Stimulated activated CD8-positive, alpha-beta memory T cell treated with anti-CD3 and anti-CD28 coated beads, Interleukin-4, amount 100 ng/mL, for 4 hours (primary cell): ENCODE results near the gene NAA50.

Experiments
- DNase-seq, 2 donors: peaks; one replicate each; pipeline ENCODE4 v3.0.0-alpha.2; 2020; ENCODE audit warnings: low read depth in 2 of 2, low spot score in 1 of 2

NAA50 gene

GRCh38 chr3:113743006-113743630, 2.9 kb downstream of the NAA50 start:
- DNase-seq: no peak

- no peak for DNase-seq
Observed at GRCh38 chr3:113741620-113742019, 4.4 kb downstream of the NAA50 start.

GRCh38 chr3:113741086-113741485, 5.0 kb downstream of the NAA50 start:
- DNase-seq: no peak

GRCh38 chr3:113736548-113737089, 9.4 kb downstream of the NAA50 start:
- DNase-seq: no peak

GRCh38 chr3:113731694-113732093, 14.4 kb downstream of the NAA50 start:
- DNase-seq: no peak

GRCh38 chr3:113730550-113730949, 15.5 kb downstream of the NAA50 start:
- no peak for DNase-seq

- no peak for DNase-seq
Observed at GRCh38 chr3:113728661-113729060, 17.4 kb downstream of the NAA50 start.

DNA sequence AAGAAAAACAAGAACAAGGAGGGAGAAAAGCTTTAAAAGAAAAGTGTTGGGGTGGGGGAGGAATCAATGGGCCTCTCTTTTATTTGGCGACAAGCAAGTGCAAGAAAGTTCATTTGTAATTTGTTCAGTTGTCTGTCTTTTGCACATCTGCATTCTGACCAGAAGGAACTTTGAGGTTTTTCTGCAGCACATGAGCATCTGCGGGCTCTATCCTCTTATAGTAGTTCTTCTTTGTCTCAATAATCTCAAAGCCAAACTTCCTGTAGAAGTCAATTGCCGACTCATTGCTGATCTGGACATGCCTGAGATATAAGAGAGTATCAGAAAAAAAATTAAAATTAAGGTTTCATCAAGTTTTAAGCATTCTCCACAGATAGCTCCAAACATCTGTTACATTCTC, 24.4 kb downstream of the NAA50 start:
- no peak for DNase-seq

DNA sequence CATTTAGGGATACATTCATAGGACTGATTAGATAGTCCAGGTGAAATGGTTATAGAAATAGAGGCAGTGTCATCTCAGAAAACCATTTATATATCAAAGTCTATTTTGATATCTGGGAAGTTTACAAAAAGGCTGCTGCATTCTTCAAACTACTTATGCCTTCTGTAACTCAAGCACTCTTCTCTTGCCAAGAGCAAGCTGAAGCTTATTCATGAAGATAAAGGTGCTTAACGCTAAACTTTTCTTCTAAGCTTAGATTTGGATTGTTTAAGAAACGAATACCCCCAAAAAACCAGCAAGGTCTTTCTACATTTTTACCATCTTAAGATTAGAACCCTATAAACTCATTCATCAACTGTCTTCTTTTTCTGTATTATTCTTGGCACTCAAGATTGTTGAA, 26.3 kb downstream of the NAA50 start:
- no peak for DNase-seq

DNA sequence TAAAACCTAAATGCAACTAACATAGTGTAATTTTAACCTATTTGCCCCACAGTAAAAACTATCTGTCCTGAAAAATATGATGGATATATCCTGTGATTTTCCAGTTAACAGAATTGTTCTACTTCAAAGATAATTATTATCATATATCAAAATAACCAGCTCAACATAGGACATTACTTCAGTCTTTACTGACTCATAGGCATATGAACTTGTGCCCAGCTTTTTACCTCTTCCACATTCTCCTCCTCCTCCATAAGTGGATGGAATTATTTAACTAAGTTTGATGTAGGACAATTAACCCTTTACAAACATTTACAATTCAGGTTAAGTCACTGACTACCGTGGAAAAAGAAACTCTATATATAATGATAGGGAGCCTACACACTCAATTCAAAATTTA, 26.8 kb downstream of the NAA50 start:
- no peak for DNase-seq

- DNase-seq: no peak
Observed at GRCh38 chr3:113717818-113718217, 28.2 kb downstream of the NAA50 start.

DNA sequence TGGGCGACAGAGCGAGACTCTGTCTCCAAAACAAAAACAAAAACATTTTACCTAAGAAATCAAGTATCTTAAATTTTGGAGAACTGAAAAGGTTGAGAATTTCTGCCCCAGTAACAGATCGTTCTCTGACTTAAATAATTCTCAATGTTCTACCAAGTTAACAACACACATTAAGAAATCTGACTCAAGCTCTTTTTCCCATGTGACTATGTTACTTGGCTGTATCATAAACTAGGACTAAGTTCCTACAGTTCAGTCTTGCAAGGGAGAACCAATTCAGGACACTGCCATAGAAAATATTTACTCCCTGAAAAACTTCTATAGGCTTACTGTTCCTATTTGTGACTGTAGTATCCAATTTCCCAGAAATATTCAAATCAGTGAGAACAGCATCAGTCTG, 28.7 kb downstream of the NAA50 start:
- DNase-seq: no peak

DNA sequence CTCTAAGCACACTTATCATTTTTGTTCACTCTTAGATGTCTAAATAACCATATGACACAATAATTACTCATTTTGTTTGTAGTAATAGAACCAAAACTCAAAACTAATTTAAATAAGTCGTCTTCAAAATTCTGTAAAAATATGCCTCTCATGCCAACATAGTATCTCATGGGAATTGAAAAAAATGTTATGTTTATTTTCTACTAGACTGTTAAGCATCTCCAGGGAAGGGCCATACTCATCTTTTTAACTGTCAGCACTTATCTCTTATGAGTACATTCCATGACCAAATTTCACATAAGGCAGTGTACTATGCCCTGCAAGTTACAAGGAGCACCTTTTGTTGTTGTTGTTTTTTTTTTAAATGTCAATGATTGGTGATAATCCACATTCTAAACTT, 31.3 kb downstream of the NAA50 start:
- DNase-seq: no peak

DNA sequence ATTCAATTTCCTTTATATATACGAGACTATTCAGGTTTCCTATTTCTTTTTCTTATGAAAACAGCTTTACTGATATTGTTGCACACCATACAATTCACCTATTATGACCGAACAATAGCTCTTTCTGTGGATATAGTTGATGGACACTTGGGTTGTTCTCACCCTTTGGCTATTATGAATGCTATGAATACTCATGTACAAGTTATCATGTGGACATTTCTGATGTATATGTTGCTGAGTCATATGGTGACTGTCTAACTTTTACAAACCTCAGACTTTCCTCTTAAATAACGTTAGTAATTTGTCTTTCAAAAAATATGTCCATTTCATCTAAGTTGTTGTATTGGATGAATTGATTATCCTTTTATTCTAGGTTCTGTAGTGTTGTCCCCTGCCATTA, 33.9 kb downstream of the NAA50 start:
- DNase-seq: no peak

DNA sequence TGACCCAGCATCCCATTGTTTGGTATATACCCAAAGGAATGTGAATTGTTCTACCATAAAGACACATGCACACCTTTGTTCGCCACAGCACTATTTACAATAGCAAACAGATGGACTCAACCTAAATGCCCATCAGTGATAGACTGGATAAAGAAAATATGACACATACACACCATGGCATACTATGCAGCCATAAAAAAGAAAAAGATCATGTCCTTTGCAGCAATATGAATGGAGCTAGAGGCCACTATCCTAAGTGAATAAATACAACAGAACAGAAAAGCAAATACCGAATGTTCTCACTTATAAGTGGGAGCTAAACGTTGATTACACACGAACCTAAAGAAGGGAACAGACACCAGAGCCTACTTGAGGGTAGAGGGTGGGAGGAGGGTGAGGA, 38.2 kb downstream of the NAA50 start:
- DNase-seq: no peak

- no peak for DNase-seq
Observed at GRCh38 chr3:113698956-113699355, 47.1 kb downstream of the NAA50 start.

GRCh38 chr3:113698213-113698742, 47.8 kb downstream of the NAA50 start:
- DNase-seq: no peak

DNA sequence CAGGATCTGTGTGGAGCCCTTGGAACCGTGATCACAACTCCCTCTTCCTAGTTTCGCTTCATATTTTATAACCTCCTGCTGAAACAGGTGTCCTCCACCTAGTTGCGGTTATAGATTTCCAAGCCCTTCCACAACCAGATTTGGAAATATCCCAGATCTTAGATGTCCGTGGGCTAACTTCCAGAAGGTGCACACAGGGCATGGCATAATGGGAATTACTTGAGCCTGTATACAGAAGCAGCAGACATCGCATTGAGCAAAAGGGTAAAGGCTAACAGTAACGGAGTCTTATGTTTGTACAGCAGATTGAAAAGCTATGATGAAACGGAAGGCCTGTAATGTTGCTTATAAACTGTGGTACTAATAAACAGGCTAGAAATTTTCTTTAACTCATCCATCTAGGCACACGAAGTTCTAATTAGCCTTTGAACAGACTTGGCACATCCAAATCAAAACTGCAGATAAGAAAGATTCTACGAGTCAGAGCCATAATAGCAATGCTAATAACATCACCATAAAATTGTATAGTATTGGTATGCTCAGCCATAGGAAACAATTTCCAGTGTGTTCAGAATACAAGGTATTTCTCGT, 48.5 kb downstream of the NAA50 start:
- no peak for DNase-seq

DNA sequence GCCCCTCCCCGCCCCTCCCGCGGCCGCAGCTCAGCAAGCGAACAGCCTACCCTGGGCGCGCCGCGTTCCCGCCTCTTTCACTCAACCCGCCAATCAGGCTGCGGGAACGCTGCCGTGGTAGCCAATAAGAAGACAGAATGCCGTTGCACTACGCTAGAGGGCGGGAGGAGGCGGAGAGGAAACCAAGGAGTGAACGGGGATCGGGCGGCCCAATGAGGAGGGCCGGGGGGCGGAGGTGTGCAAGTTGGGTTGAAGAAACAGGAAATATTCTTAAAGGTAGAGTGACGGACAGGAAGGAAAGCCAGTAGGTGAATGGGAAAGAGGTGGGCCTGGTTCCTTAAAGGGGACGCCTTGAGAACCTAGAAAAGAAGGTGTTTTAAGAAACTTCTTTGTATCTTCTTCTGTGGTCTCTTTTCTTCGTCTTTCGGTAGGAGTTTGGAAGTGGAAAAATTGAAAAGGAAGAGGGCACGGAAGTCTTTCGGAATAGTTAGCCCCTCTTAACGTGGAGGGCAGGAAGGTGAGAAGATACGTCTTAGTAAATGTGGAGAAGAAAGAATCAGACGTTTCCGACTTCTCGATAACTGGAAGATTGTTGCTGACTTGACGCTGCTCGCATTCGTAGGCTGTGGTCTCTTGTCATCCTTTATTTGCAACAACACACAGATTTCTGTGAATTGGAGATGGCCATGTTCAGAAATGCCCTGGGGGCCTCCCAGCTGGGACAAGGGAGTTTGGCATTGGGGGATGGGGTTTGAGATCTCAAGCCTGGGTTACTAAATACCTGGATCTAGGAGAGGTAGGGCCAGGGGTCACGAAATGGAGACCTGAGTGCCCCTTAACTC, 49.2 kb downstream of the NAA50 start:
- DNase-seq: peak; percentile 95 to 99

GRCh38 chr3:113695786-113696645, 50.0 kb downstream of the NAA50 start, which contains the start of gene USF3:
USF3 (minus strand) TSS chr3:113696642; CDS start chr3:113674878, 21,764 bp downstream.
- peak; percentile 59 to 72 for DNase-seq

DNA sequence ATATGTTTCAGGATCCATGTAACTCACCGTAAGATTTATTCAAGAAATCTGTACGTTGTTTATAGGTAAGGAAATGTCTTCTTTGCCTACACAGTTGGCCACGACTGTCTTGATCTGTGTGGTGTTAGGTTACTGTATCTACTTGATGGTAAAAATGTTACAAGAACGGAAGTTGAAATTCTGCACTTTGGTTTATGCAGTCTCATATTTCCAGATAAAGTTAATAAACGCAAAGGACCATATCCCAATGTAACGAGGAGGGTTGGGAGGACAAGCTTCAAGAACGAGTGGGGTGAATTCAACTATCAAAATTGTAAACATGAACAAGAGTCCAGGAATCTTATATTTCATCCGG, 50.6 kb downstream of the NAA50 start:
- no peak for DNase-seq
